Measurements from ENCODE around the gene DPP10. TPM values are rescaled to one million over a fixed set of nuclear protein-coding genes. Genes with fewer than 3 reads are reported as not detected.

DPP10 gene
- total RNA-seq, 1 experiment from 2014 or later: not detected

DNA sequence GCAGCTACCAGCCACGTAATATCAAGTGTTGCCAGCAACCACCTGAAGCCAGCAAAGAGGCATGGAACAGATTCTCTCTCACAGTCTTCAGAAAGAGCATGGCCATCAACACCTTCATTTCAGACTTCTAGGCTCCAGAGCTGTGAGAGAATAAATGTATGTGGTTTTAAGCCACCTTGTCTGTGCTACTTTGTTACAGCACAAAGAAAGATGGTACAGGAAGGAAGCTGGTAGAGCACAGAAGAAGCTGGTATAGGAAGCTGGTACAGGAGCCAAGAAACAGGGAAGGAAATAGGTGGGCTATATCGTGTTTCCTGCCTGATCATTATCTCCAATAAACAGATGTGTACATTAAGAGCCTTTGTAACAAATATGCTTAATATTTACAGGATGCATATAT lies 217.4 kb downstream of the DPP10 start:
- H3K9me3 ChIP-seq (ENCODE audit: control insufficient read depth, insufficient read depth, low read depth, low read length): no peaks in the 10 kb centered on the region
- H3K4me1 ChIP-seq (ENCODE audit: control insufficient read depth, insufficient read depth, low read length): no peaks in the 10 kb centered on the region
- no peak overlapping the region for H3K27ac ChIP-seq (ENCODE audit: low read length)
- in situ Hi-C loops (cut with HindIII; ENCODE audit: low pct_unique_long_range_greater_than_20kb, low sequenced_read_pairs): no loop called here
- no TSS peak for BruUV-seq (replicated peaks)
- no peaks in the 10 kb centered on the region for H3K36me3 ChIP-seq (ENCODE audit: control insufficient read depth, insufficient read depth, low read length)
- CTCF ChIA-PET: no interaction called here
- DNase-seq (ENCODE audit: low read depth, low spot score): no peak
- no peak for ATAC-seq
- POLR2A ChIA-PET: no interaction called here
- 0 out of 2 replicates have a peak, but pooled peaks cover 2% of the 10 kb centered on the region for H3K27me3 ChIP-seq (ENCODE audit: control insufficient read depth, insufficient read depth, low read length)
- no peak overlapping the region for H3K4me3 ChIP-seq (ENCODE audit: low read depth in 2 of 2, low read length in 2 of 2)
- intact Hi-C loops (cut with micrococcal nuclease; ENCODE audit: unreplicated experiment): no loop called here
- TF ChIP-seq TCF7L2 (IDR thresholded peaks at IDR 0.05; ENCODE audit: low read depth, low read length): no peak
- TF ChIP-seq POLR2AphosphoS5 (IDR thresholded peaks at IDR 0.05; ENCODE audit: low read depth, low read length): no peak
- TF ChIP-seq, protein P1, sequence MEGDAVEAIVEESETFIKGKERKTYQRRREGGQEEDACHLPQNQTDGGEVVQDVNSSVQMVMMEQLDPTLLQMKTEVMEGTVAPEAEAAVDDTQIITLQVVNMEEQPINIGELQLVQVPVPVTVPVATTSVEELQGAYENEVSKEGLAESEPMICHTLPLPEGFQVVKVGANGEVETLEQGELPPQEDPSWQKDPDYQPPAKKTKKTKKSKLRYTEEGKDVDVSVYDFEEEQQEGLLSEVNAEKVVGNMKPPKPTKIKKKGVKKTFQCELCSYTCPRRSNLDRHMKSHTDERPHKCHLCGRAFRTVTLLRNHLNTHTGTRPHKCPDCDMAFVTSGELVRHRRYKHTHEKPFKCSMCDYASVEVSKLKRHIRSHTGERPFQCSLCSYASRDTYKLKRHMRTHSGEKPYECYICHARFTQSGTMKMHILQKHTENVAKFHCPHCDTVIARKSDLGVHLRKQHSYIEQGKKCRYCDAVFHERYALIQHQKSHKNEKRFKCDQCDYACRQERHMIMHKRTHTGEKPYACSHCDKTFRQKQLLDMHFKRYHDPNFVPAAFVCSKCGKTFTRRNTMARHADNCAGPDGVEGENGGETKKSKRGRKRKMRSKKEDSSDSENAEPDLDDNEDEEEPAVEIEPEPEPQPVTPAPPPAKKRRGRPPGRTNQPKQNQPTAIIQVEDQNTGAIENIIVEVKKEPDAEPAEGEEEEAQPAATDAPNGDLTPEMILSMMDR (IDR thresholded peaks at IDR 0.05): no peak
- TF ChIP-seq SIN3A (IDR thresholded peaks at IDR 0.05; ENCODE audit: borderline replicate concordance, insufficient read depth, low read depth, low read length): no peak
- TF ChIP-seq, protein P2, sequence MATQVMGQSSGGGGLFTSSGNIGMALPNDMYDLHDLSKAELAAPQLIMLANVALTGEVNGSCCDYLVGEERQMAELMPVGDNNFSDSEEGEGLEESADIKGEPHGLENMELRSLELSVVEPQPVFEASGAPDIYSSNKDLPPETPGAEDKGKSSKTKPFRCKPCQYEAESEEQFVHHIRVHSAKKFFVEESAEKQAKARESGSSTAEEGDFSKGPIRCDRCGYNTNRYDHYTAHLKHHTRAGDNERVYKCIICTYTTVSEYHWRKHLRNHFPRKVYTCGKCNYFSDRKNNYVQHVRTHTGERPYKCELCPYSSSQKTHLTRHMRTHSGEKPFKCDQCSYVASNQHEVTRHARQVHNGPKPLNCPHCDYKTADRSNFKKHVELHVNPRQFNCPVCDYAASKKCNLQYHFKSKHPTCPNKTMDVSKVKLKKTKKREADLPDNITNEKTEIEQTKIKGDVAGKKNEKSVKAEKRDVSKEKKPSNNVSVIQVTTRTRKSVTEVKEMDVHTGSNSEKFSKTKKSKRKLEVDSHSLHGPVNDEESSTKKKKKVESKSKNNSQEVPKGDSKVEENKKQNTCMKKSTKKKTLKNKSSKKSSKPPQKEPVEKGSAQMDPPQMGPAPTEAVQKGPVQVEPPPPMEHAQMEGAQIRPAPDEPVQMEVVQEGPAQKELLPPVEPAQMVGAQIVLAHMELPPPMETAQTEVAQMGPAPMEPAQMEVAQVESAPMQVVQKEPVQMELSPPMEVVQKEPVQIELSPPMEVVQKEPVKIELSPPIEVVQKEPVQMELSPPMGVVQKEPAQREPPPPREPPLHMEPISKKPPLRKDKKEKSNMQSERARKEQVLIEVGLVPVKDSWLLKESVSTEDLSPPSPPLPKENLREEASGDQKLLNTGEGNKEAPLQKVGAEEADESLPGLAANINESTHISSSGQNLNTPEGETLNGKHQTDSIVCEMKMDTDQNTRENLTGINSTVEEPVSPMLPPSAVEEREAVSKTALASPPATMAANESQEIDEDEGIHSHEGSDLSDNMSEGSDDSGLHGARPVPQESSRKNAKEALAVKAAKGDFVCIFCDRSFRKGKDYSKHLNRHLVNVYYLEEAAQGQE (IDR thresholded peaks at IDR 0.05; ENCODE audit: insufficient read depth in 1 of 2, low read depth in 2 of 2, low read length in 1 of 2): no peak

DNA sequence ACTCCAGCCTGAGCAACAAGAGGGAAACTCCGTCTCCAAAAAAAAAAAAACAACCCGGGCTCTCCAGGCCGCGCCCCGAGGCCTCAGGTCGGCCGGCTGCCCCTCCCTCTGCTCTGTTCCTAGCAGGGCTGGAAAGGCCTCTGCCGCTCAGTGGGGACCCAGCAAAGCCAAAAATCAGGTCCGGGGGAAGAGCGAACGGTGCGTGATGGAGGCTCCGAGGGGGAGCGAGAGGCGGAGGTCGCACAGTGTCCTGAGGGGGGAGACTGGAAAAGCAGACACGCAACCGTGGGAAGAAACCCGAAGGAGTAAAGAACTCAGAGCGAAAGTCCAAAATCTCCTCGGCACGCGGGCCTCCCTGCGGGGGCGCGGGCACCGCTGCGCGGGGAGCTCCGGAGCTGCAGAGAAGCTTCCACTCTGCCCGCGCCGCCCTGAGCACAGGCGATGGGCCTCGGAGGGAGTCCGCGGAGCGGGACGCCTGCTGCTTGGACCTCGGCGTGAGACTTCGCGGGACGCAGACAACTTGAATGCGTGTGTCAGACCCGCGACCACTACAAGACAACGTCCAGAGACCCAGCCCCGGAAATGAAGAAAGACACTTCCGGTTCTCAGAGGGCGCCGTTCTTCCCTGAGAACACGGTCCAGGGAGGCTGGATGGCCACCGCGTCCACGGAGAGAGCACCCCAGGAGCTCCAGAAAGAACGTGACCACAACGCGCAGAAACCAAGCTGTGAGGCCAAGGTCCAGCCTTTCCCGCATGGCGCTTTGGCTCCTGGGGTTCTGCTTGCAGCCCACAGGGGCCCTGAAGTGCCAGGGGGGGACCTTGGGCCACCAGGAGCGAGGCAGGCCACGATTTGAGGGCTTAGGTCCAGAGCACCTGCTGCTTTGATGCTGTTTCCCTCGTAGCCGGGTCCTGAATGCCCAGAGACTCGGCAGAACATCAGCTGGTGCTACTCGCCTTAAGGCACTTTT lies 219.8 kb downstream of the DPP10 start:
- in situ Hi-C loops (cut with HindIII; ENCODE audit: low pct_unique_long_range_greater_than_20kb, low sequenced_read_pairs): no loop called here
- no TSS peak for BruUV-seq (replicated peaks)

More for the DNA sequence above, 219.8 kb downstream of the DPP10 start:
- no peaks in the 10 kb centered on the region for H3K27me3 ChIP-seq (ENCODE audit: control insufficient read depth, insufficient read depth, low read length)
- H3K4me1 ChIP-seq (ENCODE audit: control insufficient read depth, insufficient read depth, low read length): no peaks in the 10 kb centered on the region
- intact Hi-C loops (cut with micrococcal nuclease; ENCODE audit: unreplicated experiment): no loop called here
- ATAC-seq: peak; percentile 62; the same call in 1 of the 2 replicates
- TF ChIP-seq POLR2AphosphoS5 (IDR thresholded peaks at IDR 0.05; ENCODE audit: low read depth, low read length) (no peak), SIN3A (IDR thresholded peaks at IDR 0.05; ENCODE audit: borderline replicate concordance, insufficient read depth, low read depth, low read length) (no peak), TCF7L2 (IDR thresholded peaks at IDR 0.05; ENCODE audit: low read depth, low read length) (no peak)
- TF ChIP-seq, protein P1 (IDR thresholded peaks at IDR 0.05): no peak
- TF ChIP-seq, protein P2 (IDR thresholded peaks at IDR 0.05; ENCODE audit: insufficient read depth in 1 of 2, low read depth in 2 of 2, low read length in 1 of 2): no peak
- DNase-seq (ENCODE audit: low read depth, low spot score): no peak
- H3K36me3 ChIP-seq (ENCODE audit: control insufficient read depth, insufficient read depth, low read length): no peaks in the 10 kb centered on the region
- no peaks in the 10 kb centered on the region for H3K9me3 ChIP-seq (ENCODE audit: control insufficient read depth, insufficient read depth, low read depth, low read length)
- no peak overlapping the region for H3K27ac ChIP-seq (ENCODE audit: low read length)
- H3K4me3 ChIP-seq (ENCODE audit: low read depth in 2 of 2, low read length in 2 of 2): peak overlapping the region; percentile 44 to 55
- ChIA-PET POLR2A (no interaction called here), CTCF (no interaction called here)
